B cell (primary cell): ENCODE data around the gene PFDN5. TPM values are rescaled to one million over a fixed set of nuclear protein-coding genes. Genes with fewer than 3 reads are reported as not detected.

Source experiments
- ATAC-seq: fragments of 200-7000 bp; cut with Tn5 transposase; one replicate; pipeline ENCODE4 v1.10.0; 2021; ENCODE audit warnings: low read depth, mild to moderate bottlenecking, moderate number of reproducible peaks, moderate library complexity
- CTCF ChIA-PET: fragments of 350-600 bp; sonication (Branson Sonifier 250); formaldehyde crosslinking; loops from one replicate; lab custom pipeline; 2021; ENCODE audit warnings: antibody characterized with exemption, inconsistent platforms; lab: Charles Lee
- POLR2A ChIA-PET: fragments of 350-600 bp; sonication (Branson Sonifier 250); formaldehyde crosslinking; loops from one replicate; lab custom pipeline; 2021; ENCODE audit warnings: antibody characterized with exemption; lab: Charles Lee
- DNase-seq: peaks from one replicate; pipeline ENCODE4 v3.0.0; 2013
- H2AFZ ChIP-seq: 2 replicates; pipeline ENCODE4 v1.6.1; 2012; ENCODE audit warnings: mild to moderate bottlenecking, low read depth, low read length; ENCODE audit not compliant: insufficient read depth, poor library complexity, severe bottlenecking
- H3K27ac ChIP-seq, 2 donors: 1 replicate in 1 of 2; 2 replicates in 1 of 2; pipeline ENCODE4 v1.5.1; 2012 to 2013; ENCODE audit warnings: low read length in 2 of 2, mild to moderate bottlenecking in 2 of 2, moderate library complexity in 1 of 2
- H3K27me3 ChIP-seq, 4 experiments: fragments of 200-600 bp in 1 of 4; sonication (generic) in 1 of 4; replicated peaks in 1 of 4; 1 replicate in 2 of 4; 2 replicates in 2 of 4; pipeline versions ENCODE4 v1.6.1 to v1.7.0; 2013 to 2016; ENCODE audit warnings: low read length in 3 of 4, mild to moderate bottlenecking in 2 of 4, mixed read lengths in 1 of 4, moderate library complexity in 1 of 4; ENCODE audit not compliant: insufficient read depth in 4 of 4, control insufficient read depth in 3 of 4; ENCODE audit errors: control extremely low read depth in 1 of 4
- H3K36me3 ChIP-seq, 2 experiments: replicated peaks in 1 of 2; 1 replicate in 1 of 2; 2 replicates in 1 of 2; pipeline versions ENCODE4 v1.6.1 to v1.7.1; 2013; ENCODE audit warnings: low read length in 1 of 2; ENCODE audit not compliant: insufficient read depth in 2 of 2, control insufficient read depth in 1 of 2; ENCODE audit errors: control extremely low read depth in 1 of 2, extremely low read depth in 1 of 2
- H3K4me1 ChIP-seq, 2 donors: fragments of 200-600 bp in 1 of 2; sonication (generic) in 1 of 2; 1 replicate in 1 of 2; 2 replicates in 1 of 2; pipeline versions ENCODE4 v1.5.1 to v1.6.1; 2013 to 2017; ENCODE audit warnings: low read length in 2 of 2; ENCODE audit not compliant: control insufficient read depth in 2 of 2, insufficient read depth in 2 of 2
- H3K4me2 ChIP-seq: replicated peaks from 2 replicates; pipeline ENCODE3; 2012; ENCODE audit warnings: mild to moderate bottlenecking, low read depth, low read length; ENCODE audit not compliant: poor library complexity, severe bottlenecking
- H3K4me3 ChIP-seq, 5 experiments: fragments of 200-600 bp in 1 of 5; sonication (generic) in 1 of 5; 1 replicate in 3 of 5; 2 replicates in 2 of 5; pipeline versions ENCODE4 v1.5.1 to v1.7.0; 2011 to 2016; ENCODE audit warnings: low read length in 4 of 5, mild to moderate bottlenecking in 4 of 5, low read depth in 2 of 5, control low read depth in 1 of 5, moderate library complexity in 1 of 5; ENCODE audit not compliant: insufficient read depth in 1 of 5; ENCODE audit errors: control extremely low read depth in 1 of 5, extremely low read depth in 1 of 5
- H3K79me2 ChIP-seq: fragments of 200-600 bp; sonication (generic); one replicate; pipeline ENCODE4 v1.6.0; 2016; ENCODE audit warnings: low read length; ENCODE audit not compliant: control insufficient read depth, insufficient read depth
- H3K9ac ChIP-seq: fragments of 200-600 bp; sonication (generic); 2 replicates; pipeline ENCODE4 v1.6.1; 2017; ENCODE audit warnings: mild to moderate bottlenecking, low read length, moderate library complexity
- H3K9me3 ChIP-seq, 3 donors: one replicate each; pipeline versions ENCODE4 v1.6.1 to v1.7.1; 2013; ENCODE audit warnings: low read length in 2 of 3; ENCODE audit not compliant: control insufficient read depth in 2 of 3, insufficient read depth in 1 of 3; ENCODE audit errors: control extremely low read depth in 1 of 3
- H4K20me1 ChIP-seq: 2 replicates; pipeline ENCODE4 v1.6.0; 2012; ENCODE audit warnings: mild to moderate bottlenecking, low read length; ENCODE audit not compliant: insufficient read depth, control insufficient read depth, poor library complexity, severe bottlenecking
- H3K27ac Mint-ChIP-seq: one replicate; pipeline ENCODE4 v1.8.0; 2021; ENCODE audit warnings: mixed read lengths
- H3K27me3 Mint-ChIP-seq: one replicate; pipeline ENCODE4 v1.8.0; 2021; ENCODE audit warnings: mixed read lengths
- H3K4me1 Mint-ChIP-seq: one replicate; pipeline ENCODE4 v1.8.0; 2021; ENCODE audit warnings: mixed read lengths
- H3K4me3 Mint-ChIP-seq: one replicate; pipeline ENCODE4 v1.8.0; 2021; ENCODE audit warnings: mixed read lengths
- H3K9me3 Mint-ChIP-seq: one replicate; pipeline ENCODE4 v1.8.0; 2022; ENCODE audit warnings: mixed read lengths; ENCODE audit not compliant: insufficient read depth
- EZH2 ChIP-seq: IDR thresholded peaks from 2 replicates; pipeline ENCODE4 v1.6.1; 2012; ENCODE audit warnings: borderline replicate concordance, low read depth, mild to moderate bottlenecking, moderate library complexity, low read length; ENCODE audit not compliant: insufficient read depth, poor library complexity, severe bottlenecking
- WGBS: methylation state at CpG from one replicate; pipeline ENCODE4 v1.1.5; 2013; ENCODE audit warnings: missing lambda C conversion rate; ENCODE audit not compliant: insufficient coverage; 5-methylcytosine and 5-hydroxymethylcytosine counted together
- intact Hi-C: fragments of 100-400 bp; cut with micrococcal nuclease; formaldehyde crosslinking; loops from one replicate; pipeline ENCODE4 v1.10.0; 2022
- polyA plus RNA-seq: library from polyadenylated mRNA; depleted of rRNA; stranded (reverse); fragments of >200 nt; gene quantifications from 2 replicates; pipeline ENCODE4 v1.2.3, GENCODE V29; 2012
- total RNA-seq, 2 donors: library from RNA; stranded (reverse); fragments of 120-200 nt in 1 of 2; gene quantifications; 1 replicate in 1 of 2; 2 replicates in 1 of 2; pipeline versions ENCODE4 v1.2.3 to v1.2.4, GENCODE V29; 2013 to 2022
- TF ChIP-seq, protein P1 (sequence below): fragments of 200-600 bp; IDR thresholded peaks from one replicate; pipeline ENCODE4 v1.8.0; 2022; ENCODE audit warnings: antibody characterized with exemption, mild to moderate bottlenecking

PFDN5 gene
- total and polyA plus RNA-seq, 2 donors (not counting 1 experiment from before 2014, with no cell fraction given), result 654 to 1,584 TPM

DNA sequence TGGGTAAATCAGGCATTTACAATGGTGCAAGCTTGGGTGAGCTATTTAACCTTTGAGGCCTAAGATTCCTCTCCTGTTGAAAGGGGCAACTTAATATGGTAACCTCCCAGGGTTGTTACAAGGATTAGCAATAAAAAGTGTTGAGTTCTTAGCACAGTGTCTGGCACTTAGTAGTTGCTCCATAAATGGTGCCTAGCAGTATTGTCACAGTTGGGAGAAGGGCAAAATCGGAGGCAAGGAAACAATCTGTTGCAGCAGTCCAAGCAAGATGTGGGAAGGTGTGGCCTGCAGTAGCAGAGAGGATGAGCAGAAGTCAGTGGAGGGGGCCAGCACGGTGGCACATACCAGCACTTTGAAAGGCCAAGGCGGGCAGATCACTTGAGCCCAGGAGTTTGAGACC lies 48.1 kb downstream of the PFDN5 start:
- peaks cover 14% of the 10 kb centered on the region for H3K4me1 Mint-ChIP-seq
- intact Hi-C loops, result no loop called here
- TF ChIP-seq, protein P1, sequence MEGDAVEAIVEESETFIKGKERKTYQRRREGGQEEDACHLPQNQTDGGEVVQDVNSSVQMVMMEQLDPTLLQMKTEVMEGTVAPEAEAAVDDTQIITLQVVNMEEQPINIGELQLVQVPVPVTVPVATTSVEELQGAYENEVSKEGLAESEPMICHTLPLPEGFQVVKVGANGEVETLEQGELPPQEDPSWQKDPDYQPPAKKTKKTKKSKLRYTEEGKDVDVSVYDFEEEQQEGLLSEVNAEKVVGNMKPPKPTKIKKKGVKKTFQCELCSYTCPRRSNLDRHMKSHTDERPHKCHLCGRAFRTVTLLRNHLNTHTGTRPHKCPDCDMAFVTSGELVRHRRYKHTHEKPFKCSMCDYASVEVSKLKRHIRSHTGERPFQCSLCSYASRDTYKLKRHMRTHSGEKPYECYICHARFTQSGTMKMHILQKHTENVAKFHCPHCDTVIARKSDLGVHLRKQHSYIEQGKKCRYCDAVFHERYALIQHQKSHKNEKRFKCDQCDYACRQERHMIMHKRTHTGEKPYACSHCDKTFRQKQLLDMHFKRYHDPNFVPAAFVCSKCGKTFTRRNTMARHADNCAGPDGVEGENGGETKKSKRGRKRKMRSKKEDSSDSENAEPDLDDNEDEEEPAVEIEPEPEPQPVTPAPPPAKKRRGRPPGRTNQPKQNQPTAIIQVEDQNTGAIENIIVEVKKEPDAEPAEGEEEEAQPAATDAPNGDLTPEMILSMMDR, result no peak
- TF ChIP-seq EZH2, result no peak
- Histone ChIP-seq H3K36me3 (no peaks in the 10 kb centered on the region), H3K9ac (no peak overlapping the region), H4K20me1 (no peaks in the 10 kb centered on the region), H3K4me2 (no peak overlapping the region), H3K79me2 (no peaks in the 10 kb centered on the region), H3K27ac (no peak overlapping the region), H3K4me3 (no peak overlapping the region), H3K9me3 (peaks cover 0 to 4% (median 0%) of the 10 kb centered on the region in 3 donors), H3K27me3 (peaks cover 0 to 10% (median 4%) of the 10 kb centered on the region in 4 experiments), H3K4me1 (peaks cover 6 to 13% of the 10 kb centered on the region in 2 donors), H2AFZ (no peak overlapping the region)
- ATAC-seq (no peak), DNase-seq (no peak)
- WGBS, result 59% methylated on average over 3 of the region's 3 CpGs
- no peaks in the 10 kb centered on the region for H3K9me3 Mint-ChIP-seq
- CTCF ChIA-PET, result interaction anchor here (2.7 to 14.3 kb wide), 4 partner anchors 10 to 184 kb away, joined by 13 to 384 read pairs (median 195); partner anchors contain the start of genes AAAS and AMHR2
- H3K27ac Mint-ChIP-seq, result peak overlapping the region; percentile 10
- peaks cover 12% of the 10 kb centered on the region for H3K27me3 Mint-ChIP-seq
- POLR2A ChIA-PET, result interaction anchor here (1.0 to 2.6 kb wide), 2 partner anchors 18 to 74 kb away, joined by 3 to 21 read pairs; no protein-coding TSS in a partner anchor
- peak overlapping the region; percentile 71 for H3K4me3 Mint-ChIP-seq

DNA sequence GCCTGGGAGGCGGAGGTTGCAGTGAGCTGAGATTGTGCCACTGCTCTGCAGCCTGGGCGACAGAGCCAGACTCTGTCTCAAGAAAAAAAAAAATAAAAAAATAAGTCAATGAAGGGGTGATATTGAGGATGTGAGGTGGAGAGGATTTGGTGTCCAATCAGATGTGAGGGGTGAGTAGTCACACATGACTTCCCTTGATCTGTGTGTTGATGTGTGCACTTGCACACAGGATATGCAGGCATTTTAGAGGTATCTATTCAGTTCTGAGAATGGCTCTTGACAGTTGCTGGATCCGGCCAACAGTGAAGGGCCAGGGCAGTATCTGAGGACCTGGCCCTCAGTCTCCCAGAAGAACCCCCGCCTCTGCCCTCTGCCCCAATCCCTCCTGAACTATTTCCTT lies 48.6 kb downstream of the PFDN5 start:
- peak overlapping the region; percentile 68 for H2AFZ ChIP-seq
- Mint-ChIP-seq H3K4me3 (peak overlapping the region; percentile 74), H3K27ac (no peak overlapping the region), H3K4me1 (peaks cover 14% of the 10 kb centered on the region), H3K27me3 (peaks cover 10% of the 10 kb centered on the region), H3K9me3 (no peaks in the 10 kb centered on the region)
- peaks cover 0 to 5% (median 1%) of the 10 kb centered on the region in 4 experiments for H3K27me3 ChIP-seq
- ChIA-PET CTCF (interaction anchor here (1.2 to 14.3 kb wide), 18 partner anchors 9 to 278 kb away, joined by 3 to 384 read pairs (median 12); partner anchors contain the start of genes AAAS, AMHR2, SP1 and SP7), POLR2A (interaction anchor here (0.7 to 2.6 kb wide), 3 partner anchors 18 to 97 kb away, joined by 3 to 21 read pairs (median 3); partner anchors contain the start of gene PRR13)
- WGBS, result 98% methylated on average over 4 of the region's 4 CpGs
- no peaks in the 10 kb centered on the region for H4K20me1 ChIP-seq
- intact Hi-C loops, result no loop called here
- peaks cover 6 to 13% of the 10 kb centered on the region in 2 donors for H3K4me1 ChIP-seq
- peaks cover 0 to under 1% (median 0%) of the 10 kb centered on the region in 3 donors for H3K9me3 ChIP-seq
- ATAC-seq (no peak), DNase-seq (no peak)
- H3K4me3 ChIP-seq, result no peak overlapping the region
- no peaks in the 10 kb centered on the region for H3K79me2 ChIP-seq
- H3K27ac ChIP-seq, result no peak overlapping the region
- TF ChIP-seq, protein P1, result no peak
- TF ChIP-seq EZH2, result no peak
- H3K4me2 ChIP-seq, result peak overlapping the region; percentile 99
- H3K9ac ChIP-seq, result no peak overlapping the region
- no peaks in the 10 kb centered on the region for H3K36me3 ChIP-seq
